Esophagus (tissue), 2 donors: ENCODE results near the gene TFEB. TPM values are rescaled to one million over a fixed set of nuclear protein-coding genes. Genes with fewer than 3 reads are reported as not detected.

Experiments
- H3K27ac ChIP-seq, 2 donors: one replicate each; pipeline ENCODE4 v1.5.1; 2013; ENCODE audit warnings: low read depth in 2 of 2, mild to moderate bottlenecking in 2 of 2, inconsistent platforms in 1 of 2, low read length in 1 of 2, moderate library complexity in 1 of 2
- H3K27me3 ChIP-seq, 2 donors: one replicate each; pipeline ENCODE4 v1.6.1; 2013; ENCODE audit warnings: low read length in 2 of 2, control low read depth in 1 of 2, mild to moderate bottlenecking in 1 of 2; ENCODE audit not compliant: insufficient read depth in 2 of 2, control insufficient read depth in 1 of 2
- H3K36me3 ChIP-seq, 2 donors: one replicate each; pipeline ENCODE4 v1.6.1; 2013; ENCODE audit warnings: low read length in 1 of 2; ENCODE audit not compliant: control insufficient read depth in 2 of 2, insufficient read depth in 2 of 2
- H3K4me1 ChIP-seq, 2 donors: one replicate each; pipeline ENCODE4 v1.6.1; 2013; ENCODE audit warnings: low read length in 1 of 2; ENCODE audit not compliant: control insufficient read depth in 2 of 2, insufficient read depth in 2 of 2
- H3K4me3 ChIP-seq, 2 donors: one replicate each; pipeline ENCODE4 v1.5.1; 2013; ENCODE audit warnings: low read length in 2 of 2, mild to moderate bottlenecking in 2 of 2, low read depth in 1 of 2, moderate library complexity in 1 of 2
- H3K9me3 ChIP-seq, 2 donors: one replicate each; pipeline ENCODE4 v1.6.1; 2013; ENCODE audit warnings: mild to moderate bottlenecking in 2 of 2, low read depth in 1 of 2, low read length in 1 of 2, moderate library complexity in 1 of 2; ENCODE audit not compliant: control insufficient read depth in 2 of 2, insufficient read depth in 1 of 2
- WGBS, 2 donors: extraction: QIAGEN DNeasy Blood & Tissue Kit; methylation state at CpG; one replicate each; pipeline ENCODE4 v1.1.7; 2013; 5-methylcytosine and 5-hydroxymethylcytosine counted together
- polyA plus RNA-seq, 2 donors: library from polyadenylated mRNA; stranded (reverse); fragments of 200-250 nt; gene quantifications; one replicate each; pipeline ENCODE4 v1.2.3, GENCODE V29; 2013
- donor health status: healthy with polysubstance abuse.
- donor health status: Bipolar disorder and iron deficiency.

The TFEB gene
- polyA plus RNA-seq, 2 donors, result 8.9 to 15.0 TPM

DNA sequence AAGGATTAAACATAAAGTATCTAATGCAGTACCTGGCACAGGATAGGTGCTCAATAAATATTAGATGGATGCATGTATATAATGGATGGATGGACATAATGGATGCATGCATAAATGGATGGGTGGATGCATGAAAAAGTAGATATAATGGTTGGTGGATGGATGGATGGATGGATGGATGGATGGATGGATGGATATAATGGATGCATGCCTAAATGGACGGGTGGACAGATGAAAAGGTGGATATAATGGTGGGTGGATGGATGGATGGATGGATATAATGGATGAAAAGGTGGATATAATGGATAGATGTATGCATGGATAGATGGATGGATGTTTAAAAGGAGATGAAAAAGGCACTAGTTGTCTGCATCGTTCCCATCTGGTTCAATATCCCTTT, 26.0 kb downstream of the TFEB start:
- Histone ChIP-seq H3K4me3 (no peak overlapping the region), H3K4me1 (peaks cover 28 to 52% of the 10 kb centered on the region in 2 donors), H3K9me3 (no peaks in the 10 kb centered on the region), H3K27ac (no peak overlapping the region), H3K36me3 (peaks cover 0 to 2% of the 10 kb centered on the region in 2 donors), H3K27me3 (no peaks in the 10 kb centered on the region)
- 86 to 92% methylated on average over 2 of the region's 2 CpGs for WGBS, 2 donors

DNA sequence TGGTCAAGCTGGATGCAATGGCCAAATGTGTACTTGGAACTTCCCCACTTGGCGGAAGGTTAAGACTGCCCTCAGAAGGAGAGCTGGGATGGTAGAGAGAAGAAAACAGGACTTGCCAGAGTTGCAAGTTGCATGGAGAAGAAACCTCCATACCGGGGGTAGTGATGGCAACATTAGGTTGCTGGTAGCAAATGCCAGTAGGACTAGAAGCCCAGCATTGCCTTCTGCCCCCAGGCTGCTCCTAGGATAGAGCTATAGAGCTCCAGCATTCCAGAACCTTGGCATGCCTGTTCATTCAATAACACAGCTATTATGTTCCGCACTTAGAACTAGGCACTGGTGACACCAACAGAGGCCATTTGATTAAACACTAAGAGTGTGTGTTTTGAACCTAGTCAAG, 26.6 kb downstream of the TFEB start:
- Histone ChIP-seq H3K27me3 (no peaks in the 10 kb centered on the region), H3K36me3 (peaks cover 0 to 2% of the 10 kb centered on the region in 2 donors), H3K9me3 (no peaks in the 10 kb centered on the region), H3K27ac (no peak overlapping the region), H3K4me3 (no peak overlapping the region), H3K4me1 (peaks cover 23 to 49% of the 10 kb centered on the region in 2 donors)
- WGBS, 2 donors, result 89 to 90% methylated on average over 3 of the region's 3 CpGs

DNA sequence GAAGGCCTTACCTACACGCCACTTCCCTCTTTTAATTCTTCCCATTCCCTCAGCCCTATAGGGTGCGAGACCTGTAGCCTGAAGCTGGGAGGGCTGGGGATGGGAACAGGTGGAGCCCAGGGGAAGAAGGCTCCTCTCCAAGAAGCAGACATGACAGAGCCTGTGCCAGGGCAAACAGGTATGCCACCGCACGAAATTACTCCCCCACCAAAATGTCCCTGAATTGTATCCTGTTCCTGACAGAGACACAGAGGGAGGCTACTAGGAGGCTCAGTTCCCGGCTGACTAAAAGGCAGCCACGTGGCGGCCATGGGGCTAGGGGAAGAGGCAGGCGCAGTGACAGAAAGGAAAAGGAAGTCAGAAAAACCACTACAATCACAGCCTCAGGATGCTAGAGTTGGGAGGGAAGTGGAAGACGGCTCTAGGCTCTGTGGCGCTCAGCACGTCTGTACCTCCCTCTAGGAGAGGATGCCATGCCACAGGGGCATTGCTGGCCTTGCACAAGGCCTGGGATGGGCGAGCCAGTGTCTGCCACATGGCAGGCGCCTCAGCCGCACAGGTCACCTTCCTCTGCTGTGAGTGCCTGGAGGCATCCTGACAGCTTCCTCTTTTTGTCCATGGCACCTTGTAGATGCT, 27.7 kb downstream of the TFEB start:
- H3K4me1 ChIP-seq, result peaks cover 20 to 37% of the 10 kb centered on the region in 2 donors

DNA sequence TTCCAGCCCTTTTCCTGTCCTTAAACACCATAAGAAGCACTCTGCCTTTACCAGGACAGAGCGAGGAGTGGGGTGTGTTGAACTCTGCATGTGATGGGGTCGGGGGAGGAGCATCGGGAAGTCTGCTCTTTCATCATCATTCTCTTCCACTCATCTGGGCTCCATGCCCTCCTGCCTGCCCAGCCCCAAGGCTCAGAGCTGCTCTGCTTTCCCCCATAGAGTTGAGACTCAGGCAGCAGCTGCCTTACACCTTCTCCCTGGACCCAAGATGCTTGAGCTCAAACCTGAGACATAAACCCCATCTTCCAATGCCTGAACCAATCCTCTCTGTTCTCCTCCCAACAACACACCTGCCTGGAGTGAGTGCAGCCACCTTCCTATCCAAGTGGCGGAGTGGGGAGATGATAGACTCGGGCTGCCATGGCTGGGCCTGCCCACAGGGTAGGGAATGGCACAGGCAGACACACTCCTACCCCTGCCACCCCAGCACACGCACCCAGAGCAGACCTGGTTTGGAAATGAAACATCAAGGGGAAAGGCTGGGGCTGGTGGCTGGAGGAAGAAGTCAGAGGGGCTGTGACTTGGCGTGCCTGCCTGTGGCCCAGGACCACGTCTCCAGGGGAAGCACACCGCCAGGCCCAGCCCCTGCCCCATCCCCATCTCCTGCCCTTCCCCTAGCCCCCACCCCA, 28.4 kb downstream of the TFEB start:
- whole genome bisulfite sequencing, 2 donors, result 47 to 64% methylated on average over 9 of the region's 9 CpGs
- Histone ChIP-seq H3K27ac (peak overlapping the region; percentile 78 to 81), H3K36me3 (peaks cover 0 to 4% of the 10 kb centered on the region in 2 donors)

More for the DNA sequence above, 27.7 kb downstream of the TFEB start:
- Histone ChIP-seq H3K36me3 (peaks cover 0 to 2% of the 10 kb centered on the region in 2 donors), H3K27ac (peak overlapping the region; percentile 33 to 78), H3K27me3 (no peaks in the 10 kb centered on the region), H3K4me3 (no peak overlapping the region), H3K9me3 (no peaks in the 10 kb centered on the region)
- 37 to 55% methylated on average over 14 of the region's 14 CpGs for WGBS, 2 donors

DNA sequence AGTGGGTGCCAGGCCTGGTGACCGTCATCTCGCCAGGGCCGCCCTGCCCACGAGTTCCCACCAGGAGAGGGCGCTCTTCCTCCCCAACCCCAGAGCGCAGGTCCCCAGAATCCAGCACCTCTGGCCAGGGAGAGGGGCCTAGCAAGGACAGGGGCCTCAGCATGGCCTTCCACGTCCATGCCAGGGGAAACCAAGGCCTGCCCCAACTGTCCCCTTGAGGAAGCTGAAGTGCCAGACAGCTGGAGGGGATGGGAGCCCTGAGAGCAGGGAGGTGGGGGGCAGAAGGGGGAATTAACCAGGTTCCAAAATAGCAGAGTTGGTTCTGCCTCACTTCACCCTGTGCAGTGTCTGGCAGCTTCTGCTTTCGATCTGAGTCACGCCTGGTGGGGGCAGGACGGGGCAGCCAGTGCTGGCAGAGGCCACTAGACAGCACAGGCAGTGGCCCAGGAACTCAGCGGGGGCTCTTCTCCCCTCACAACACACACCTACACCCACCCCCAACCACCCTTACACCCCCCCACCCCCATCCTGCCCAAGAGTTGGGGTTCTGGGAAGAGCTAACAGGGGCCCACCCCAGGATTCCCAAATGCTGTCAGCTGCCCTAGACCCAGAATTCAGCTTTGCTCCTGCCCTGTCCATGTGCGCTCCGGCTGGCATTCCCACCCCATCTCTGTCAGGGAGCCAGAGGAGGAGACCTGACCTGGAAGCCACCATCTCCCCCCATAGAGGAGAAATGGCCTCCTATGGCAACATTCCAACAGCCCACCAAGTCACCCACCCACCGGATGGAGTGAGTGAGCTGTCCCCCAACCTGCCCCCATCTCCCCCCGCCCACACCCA, 29.2 kb downstream of the TFEB start:
- no peaks in the 10 kb centered on the region for H3K27me3 ChIP-seq
- peak overlapping the region; percentile 78 to 81 for H3K27ac ChIP-seq
- peaks cover 18 to 29% of the 10 kb centered on the region in 2 donors for H3K4me1 ChIP-seq
- WGBS, 2 donors, result 22 to 40% methylated on average over 14 to 15 of the region's 15 CpGs
- no peaks in the 10 kb centered on the region for H3K9me3 ChIP-seq
- peaks cover 0 to 4% of the 10 kb centered on the region in 2 donors for H3K36me3 ChIP-seq
- peak overlapping the region in 1 of 2 donors; percentile 7 for H3K4me3 ChIP-seq

More for the DNA sequence above, 28.4 kb downstream of the TFEB start:
- no peaks in the 10 kb centered on the region for H3K9me3 ChIP-seq
- peaks cover 18 to 35% of the 10 kb centered on the region in 2 donors for H3K4me1 ChIP-seq
- H3K4me3 ChIP-seq, result no peak overlapping the region
- no peaks in the 10 kb centered on the region for H3K27me3 ChIP-seq

DNA sequence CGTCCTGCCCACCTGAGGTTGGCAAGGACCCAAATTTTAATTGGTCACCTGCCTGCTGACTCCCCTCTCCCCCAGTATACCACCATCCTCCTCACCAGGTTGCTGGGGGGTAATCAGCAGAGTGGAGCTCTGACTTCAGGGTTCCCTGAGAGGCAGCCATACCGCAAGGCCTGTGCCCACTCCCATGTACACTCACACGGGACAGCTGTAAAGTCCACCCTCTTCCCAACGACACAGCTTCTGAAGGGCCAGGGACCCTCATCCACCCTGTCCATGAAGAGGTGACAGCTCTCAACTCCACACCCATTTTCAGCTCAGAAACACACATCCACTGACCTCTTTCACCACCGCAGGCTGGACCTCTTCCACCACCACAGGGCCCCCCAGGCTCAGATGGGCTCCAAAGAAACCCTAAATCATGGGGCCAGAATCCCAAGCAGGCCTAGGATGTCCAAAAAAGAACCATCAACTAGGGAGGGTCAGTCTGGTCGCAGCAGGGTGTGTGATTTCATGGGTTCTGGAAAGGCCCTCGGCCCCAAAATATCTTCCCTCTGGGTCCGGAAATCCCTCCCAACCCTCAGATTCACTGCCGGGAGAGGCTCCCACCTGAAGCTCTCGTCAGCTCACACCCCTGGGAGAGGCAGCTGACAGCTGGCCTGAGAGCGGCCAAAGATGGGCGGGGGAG, 30.0 kb downstream of the TFEB start:
- peaks cover 0 to 2% of the 10 kb centered on the region in 2 donors for H3K36me3 ChIP-seq
- H3K27ac ChIP-seq, result peak overlapping the region; percentile 69 to 81
- 54 to 69% methylated on average over 12 of the region's 12 CpGs for WGBS, 2 donors
- H3K27me3 ChIP-seq, result no peaks in the 10 kb centered on the region
- H3K9me3 ChIP-seq, result no peaks in the 10 kb centered on the region
- no peak overlapping the region for H3K4me3 ChIP-seq
- H3K4me1 ChIP-seq, result peaks cover 18 to 29% of the 10 kb centered on the region in 2 donors

DNA sequence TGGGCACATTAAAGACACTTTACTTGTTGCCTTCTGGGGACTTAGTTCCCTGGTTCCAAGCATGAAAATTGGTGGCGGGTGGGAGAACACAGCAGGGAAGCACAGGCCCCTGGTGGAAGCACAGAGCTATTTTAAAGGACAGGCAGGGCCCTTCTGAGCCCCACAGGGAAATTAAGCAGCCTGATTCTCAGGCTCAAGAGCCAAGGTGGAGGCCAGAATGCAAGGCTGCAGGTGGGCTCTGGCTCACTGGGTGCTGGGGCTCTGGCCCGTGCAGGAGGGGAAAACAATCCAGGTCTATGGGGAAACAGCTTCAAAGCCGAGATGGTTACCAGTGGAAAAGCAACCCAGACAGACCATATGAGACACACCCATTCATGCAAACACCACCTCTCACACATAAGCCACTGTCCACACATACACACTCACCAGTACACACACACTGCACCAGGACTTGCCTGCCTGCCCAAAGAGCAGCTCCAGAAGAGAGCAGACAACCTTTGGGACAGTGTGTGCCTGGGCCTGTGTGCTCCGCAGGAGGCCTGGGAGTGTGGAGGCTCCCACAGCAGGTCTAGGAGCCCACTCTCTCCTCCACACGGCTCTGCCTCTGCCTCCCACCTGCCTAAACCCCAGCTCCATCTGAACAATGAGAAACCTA, 30.6 kb downstream of the TFEB start:
- WGBS, 2 donors, result 81 to 88% methylated on average over 5 of the region's 5 CpGs
- Histone ChIP-seq H3K9me3 (no peaks in the 10 kb centered on the region), H3K36me3 (peaks cover 0 to 2% of the 10 kb centered on the region in 2 donors), H3K4me3 (no peak overlapping the region), H3K27ac (peak overlapping the region in 1 of 2 donors; percentile 69), H3K4me1 (peaks cover 18 to 29% of the 10 kb centered on the region in 2 donors), H3K27me3 (no peaks in the 10 kb centered on the region)

DNA sequence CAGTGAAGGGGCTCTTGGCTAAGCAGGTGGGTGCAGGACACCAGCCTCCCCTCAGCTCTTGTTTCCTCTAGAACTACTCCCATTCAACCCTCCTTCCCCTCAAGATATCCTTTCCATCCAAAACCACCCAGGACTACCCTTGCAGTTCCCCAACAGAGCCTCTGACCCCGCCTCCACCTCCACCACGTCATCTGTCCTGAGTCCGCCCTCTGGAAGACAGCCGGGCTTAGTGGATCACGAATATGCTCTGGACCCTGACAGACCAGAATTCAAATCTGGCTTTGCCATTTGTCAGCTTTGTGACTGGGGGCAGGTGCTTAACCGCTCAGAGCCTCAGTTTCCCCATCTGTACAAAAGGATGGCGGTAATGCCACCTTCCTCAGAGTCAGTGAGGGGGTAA, 31.4 kb downstream of the TFEB start:
- Histone ChIP-seq H3K4me1 (peaks cover 18 to 29% of the 10 kb centered on the region in 2 donors), H3K9me3 (no peaks in the 10 kb centered on the region), H3K27me3 (no peaks in the 10 kb centered on the region), H3K4me3 (no peak overlapping the region), H3K27ac (no peak overlapping the region), H3K36me3 (peaks cover 0 to 2% of the 10 kb centered on the region in 2 donors)
- WGBS, 2 donors, result 81 to 87% methylated on average over 7 of the region's 7 CpGs
